Stimulated activated naive CD8-positive, alpha-beta T cell treated with anti-CD3 and anti-CD28 coated beads, Interleukin-15, Interleukin-2, amounts not matched to agents 100 ng/mL and 50 ng/mL, for 24 hours (primary cell): ENCODE results near the gene GOLGA6L7.
"Not testable (repeated sequence)": the region's sequence is repeated elsewhere in the genome, so short reads cannot be mapped to it uniquely, and the experiment has no call there.

Source experiments
- H3K27ac Mint-ChIP-seq: one replicate; pipeline ENCODE4 v1.8.0; 2021; ENCODE audit warnings: mild to moderate bottlenecking, mixed read lengths
- H3K27me3 Mint-ChIP-seq: one replicate; pipeline ENCODE4 v1.8.0; 2021; ENCODE audit warnings: mixed read lengths
- H3K36me3 Mint-ChIP-seq: one replicate; pipeline ENCODE4 v1.8.0; 2021; ENCODE audit warnings: low read depth, mixed read lengths
- H3K4me1 Mint-ChIP-seq: one replicate; pipeline ENCODE4 v1.8.0; 2021; ENCODE audit warnings: low read depth, mixed read lengths
- H3K4me3 Mint-ChIP-seq: one replicate; pipeline ENCODE4 v1.8.0; 2021; ENCODE audit warnings: mild to moderate bottlenecking, mixed read lengths
- H3K9me3 Mint-ChIP-seq: one replicate; pipeline ENCODE4 v1.8.0; 2021; ENCODE audit warnings: mixed read lengths

The GOLGA6L7 gene

GRCh38 chr15:28848521-28848920, at the start of gene GOLGA6L7:
GOLGA6L7 (minus strand) TSS chr15:28848644; CDS start chr15:28848549, 95 bp downstream.
- not testable (repeated sequence) for H3K27ac Mint-ChIP-seq, H3K4me1 Mint-ChIP-seq, H3K27me3 Mint-ChIP-seq, H3K9me3 Mint-ChIP-seq, H3K36me3 Mint-ChIP-seq, H3K4me3 Mint-ChIP-seq

- Mint-ChIP-seq H3K4me3 (no peak overlapping the region), H3K27me3 (no peaks in the 10 kb centered on the region), H3K4me1 (peaks cover 84% of the 10 kb centered on the region), H3K9me3 (no peaks in the 10 kb centered on the region), H3K27ac (peak overlapping the region; percentile 81), H3K36me3 (peaks cover 8% of the 10 kb centered on the region)
Observed at GRCh38 chr15:28897861-28898585, 49.6 kb upstream of the GOLGA6L7 start.

- peaks cover 8% of the 10 kb centered on the region for H3K36me3 Mint-ChIP-seq
Observed at GRCh38 chr15:28896951-28897350, 48.5 kb upstream of the GOLGA6L7 start.

GRCh38 chr15:28895566-28895965, 47.1 kb upstream of the GOLGA6L7 start:
- Mint-ChIP-seq H3K9me3 (no peaks in the 10 kb centered on the region), H3K36me3 (peaks cover 8% of the 10 kb centered on the region), H3K27me3 (no peaks in the 10 kb centered on the region), H3K4me1 (peaks cover 82% of the 10 kb centered on the region), H3K27ac (no peak overlapping the region), H3K4me3 (no peak overlapping the region)

More at GRCh38 chr15:28896951-28897350, 48.5 kb upstream of the GOLGA6L7 start:
- H3K27ac Mint-ChIP-seq = peak overlapping the region; percentile 50
- H3K4me3 Mint-ChIP-seq = peak overlapping the region; percentile 1
- peaks cover 82% of the 10 kb centered on the region for H3K4me1 Mint-ChIP-seq
- H3K27me3 Mint-ChIP-seq = no peaks in the 10 kb centered on the region
- no peaks in the 10 kb centered on the region for H3K9me3 Mint-ChIP-seq

- Mint-ChIP-seq H3K27me3 (no peaks in the 10 kb centered on the region), H3K27ac (no peak overlapping the region), H3K4me3 (no peak overlapping the region), H3K4me1 (peaks cover 82% of the 10 kb centered on the region), H3K36me3 (peaks cover 8% of the 10 kb centered on the region), H3K9me3 (no peaks in the 10 kb centered on the region)
Observed at GRCh38 chr15:28895146-28895545, 46.7 kb upstream of the GOLGA6L7 start.

GRCh38 chr15:28894631-28895030, 46.2 kb upstream of the GOLGA6L7 start:
- H3K9me3 Mint-ChIP-seq = no peaks in the 10 kb centered on the region

GRCh38 chr15:28892789-28893610, 44.6 kb upstream of the GOLGA6L7 start:
- H3K9me3 Mint-ChIP-seq = no peaks in the 10 kb centered on the region
- peaks cover 8% of the 10 kb centered on the region for H3K36me3 Mint-ChIP-seq
- no peaks in the 10 kb centered on the region for H3K27me3 Mint-ChIP-seq
- H3K27ac Mint-ChIP-seq = no peak overlapping the region
- no peak overlapping the region for H3K4me3 Mint-ChIP-seq
- peaks cover 81% of the 10 kb centered on the region for H3K4me1 Mint-ChIP-seq

More at GRCh38 chr15:28894631-28895030, 46.2 kb upstream of the GOLGA6L7 start:
- H3K4me3 Mint-ChIP-seq = no peak overlapping the region
- H3K36me3 Mint-ChIP-seq = peaks cover 8% of the 10 kb centered on the region
- peak overlapping the region; percentile 47 for H3K27ac Mint-ChIP-seq
- no peaks in the 10 kb centered on the region for H3K27me3 Mint-ChIP-seq
- peaks cover 82% of the 10 kb centered on the region for H3K4me1 Mint-ChIP-seq

GRCh38 chr15:28891588-28891987, 43.1 kb upstream of the GOLGA6L7 start:
- Mint-ChIP-seq H3K9me3 (no peaks in the 10 kb centered on the region), H3K27me3 (no peaks in the 10 kb centered on the region), H3K4me3 (no peak overlapping the region), H3K4me1 (peaks cover 78% of the 10 kb centered on the region), H3K36me3 (no peaks in the 10 kb centered on the region), H3K27ac (peak overlapping the region; percentile 88)

- no peaks in the 10 kb centered on the region for H3K36me3 Mint-ChIP-seq
- H3K27me3 Mint-ChIP-seq = no peaks in the 10 kb centered on the region
- H3K27ac Mint-ChIP-seq = peak overlapping the region; percentile 88
- peaks cover 74% of the 10 kb centered on the region for H3K4me1 Mint-ChIP-seq
- peak overlapping the region; percentile 60 for H3K4me3 Mint-ChIP-seq
- H3K9me3 Mint-ChIP-seq = no peaks in the 10 kb centered on the region
Observed at GRCh38 chr15:28890711-28891495, 42.5 kb upstream of the GOLGA6L7 start.

GRCh38 chr15:28890291-28890690, 41.8 kb upstream of the GOLGA6L7 start:
- Mint-ChIP-seq H3K27ac (peak overlapping the region; percentile 88), H3K4me3 (peak overlapping the region; percentile 60)

GRCh38 chr15:28889871-28890270, 41.4 kb upstream of the GOLGA6L7 start:
- not testable (repeated sequence) for H3K9me3 Mint-ChIP-seq, H3K36me3 Mint-ChIP-seq, H3K27me3 Mint-ChIP-seq
- Mint-ChIP-seq H3K27ac (peak overlapping the region; percentile 88), H3K4me3 (peak overlapping the region; percentile 60), H3K4me1 (peaks cover 69% of the 10 kb centered on the region)

More at GRCh38 chr15:28890291-28890690, 41.8 kb upstream of the GOLGA6L7 start:
- H3K4me1 Mint-ChIP-seq = peaks cover 69% of the 10 kb centered on the region
- not testable (repeated sequence) for H3K36me3 Mint-ChIP-seq, H3K9me3 Mint-ChIP-seq, H3K27me3 Mint-ChIP-seq

- peaks cover 68% of the 10 kb centered on the region for H3K4me1 Mint-ChIP-seq
- no peaks in the 10 kb centered on the region for H3K27me3 Mint-ChIP-seq
- no peaks in the 10 kb centered on the region for H3K36me3 Mint-ChIP-seq
- peak overlapping the region; percentile 88 for H3K27ac Mint-ChIP-seq
- peak overlapping the region; percentile 60 for H3K4me3 Mint-ChIP-seq
- H3K9me3 Mint-ChIP-seq = no peaks in the 10 kb centered on the region
Observed at GRCh38 chr15:28889346-28889745, 40.9 kb upstream of the GOLGA6L7 start.

GRCh38 chr15:28888900-28889299, 40.5 kb upstream of the GOLGA6L7 start:
- Mint-ChIP-seq H3K36me3 (no peaks in the 10 kb centered on the region), H3K27ac (peak overlapping the region; percentile 16), H3K9me3 (no peaks in the 10 kb centered on the region), H3K4me1 (peaks cover 64% of the 10 kb centered on the region), H3K27me3 (no peaks in the 10 kb centered on the region), H3K4me3 (peak overlapping the region; percentile 17)

GRCh38 chr15:28888302-28888894, 40.0 kb upstream of the GOLGA6L7 start:
- peaks cover 59% of the 10 kb centered on the region for H3K4me1 Mint-ChIP-seq
- H3K27ac Mint-ChIP-seq = peak overlapping the region; percentile 16
- peak overlapping the region; percentile 87 for H3K4me3 Mint-ChIP-seq

More at GRCh38 chr15:28888302-28888894, 40.0 kb upstream of the GOLGA6L7 start:
- no peaks in the 10 kb centered on the region for H3K36me3 Mint-ChIP-seq
- no peaks in the 10 kb centered on the region for H3K9me3 Mint-ChIP-seq
- H3K27me3 Mint-ChIP-seq = no peaks in the 10 kb centered on the region
